Germinal center (tissue), 1 donor: ENCODE data around the gene TMEM63A.
"Not testable (repeated sequence)": the region's sequence is repeated elsewhere in the genome, so short reads cannot be mapped to it uniquely, and the experiment has no call there.

Experiments
- DNase-seq: peaks from one replicate; pipeline ENCODE4 v3.0.0; 2012; ENCODE audit warnings: mixed read lengths, low spot score

Gene TMEM63A

DNA sequence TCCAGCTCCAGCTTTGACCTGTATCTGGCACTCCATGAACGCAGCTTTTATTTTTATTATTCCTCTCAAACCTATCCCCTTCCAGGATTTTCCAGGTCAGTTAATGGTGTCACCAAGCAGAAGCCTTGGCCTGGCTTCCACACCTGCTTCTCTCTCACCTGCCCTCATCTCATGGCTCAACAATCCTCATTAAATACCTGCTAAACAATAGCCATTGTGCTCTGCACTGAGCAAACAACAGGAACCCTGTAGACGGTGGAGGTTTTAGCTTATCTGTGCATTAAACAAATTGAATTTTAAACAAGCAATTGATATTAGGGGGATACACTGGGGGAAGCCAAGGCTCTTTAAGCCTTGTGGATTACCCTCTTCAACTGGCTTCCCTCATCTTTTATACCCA is 26.6 kb upstream of the TMEM63A start:
- DNase-seq, result no peak

DNA sequence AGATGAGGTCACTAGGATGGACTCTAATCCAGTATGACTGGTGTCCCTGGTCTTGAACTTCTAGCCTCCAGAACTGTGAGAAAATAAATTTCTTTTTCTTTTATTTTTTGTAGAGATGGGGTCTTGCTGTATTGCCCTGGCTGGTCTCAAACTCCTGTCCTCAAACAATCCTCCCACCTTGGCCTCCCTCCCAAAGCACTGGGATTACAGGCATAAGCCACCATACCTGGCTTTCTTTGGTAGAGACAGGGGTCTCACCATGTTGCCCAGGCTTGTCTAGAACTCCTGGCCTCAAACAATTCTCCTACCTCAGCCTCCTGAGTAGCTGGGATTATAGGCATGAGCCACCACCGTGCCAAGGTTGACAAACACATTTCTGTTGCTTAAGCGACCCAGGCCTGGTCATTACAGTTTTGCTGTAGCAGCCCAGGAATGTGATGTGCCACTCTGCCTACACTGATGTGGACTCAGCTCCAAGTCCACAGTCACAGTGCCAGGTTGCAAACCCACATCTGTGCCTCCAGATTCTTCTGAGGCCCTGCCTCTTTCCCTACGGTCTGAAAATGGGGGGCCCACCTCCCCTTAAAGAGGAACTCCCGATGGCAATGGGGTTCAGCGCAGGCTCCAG is 25.9 kb upstream of the TMEM63A start:
- no peak for DNase-seq

DNA sequence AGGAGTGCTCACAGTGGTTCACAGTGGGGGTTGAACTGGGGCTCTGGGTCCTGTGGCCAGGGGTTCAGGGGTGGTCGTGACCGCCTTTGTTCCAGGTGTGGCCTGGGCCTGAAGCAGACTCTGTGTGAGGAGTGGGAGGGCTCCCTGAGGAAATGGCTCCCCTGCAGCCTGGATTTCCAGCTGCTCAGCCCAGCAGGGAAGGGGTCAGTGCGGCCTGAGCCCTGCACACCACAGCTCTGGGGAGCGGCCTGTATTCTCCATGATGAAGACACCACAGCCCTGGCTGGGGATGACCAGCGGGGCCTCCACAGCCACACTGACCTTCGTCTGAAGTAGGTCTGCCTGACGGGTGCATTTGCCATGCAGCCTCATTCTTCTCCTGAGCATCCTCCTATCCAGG is 25.2 kb upstream of the TMEM63A start:
- no peak for DNase-seq

GRCh38 chr1:225906467-225906866 is 24.3 kb upstream of the TMEM63A start:
- no peak for DNase-seq

DNA sequence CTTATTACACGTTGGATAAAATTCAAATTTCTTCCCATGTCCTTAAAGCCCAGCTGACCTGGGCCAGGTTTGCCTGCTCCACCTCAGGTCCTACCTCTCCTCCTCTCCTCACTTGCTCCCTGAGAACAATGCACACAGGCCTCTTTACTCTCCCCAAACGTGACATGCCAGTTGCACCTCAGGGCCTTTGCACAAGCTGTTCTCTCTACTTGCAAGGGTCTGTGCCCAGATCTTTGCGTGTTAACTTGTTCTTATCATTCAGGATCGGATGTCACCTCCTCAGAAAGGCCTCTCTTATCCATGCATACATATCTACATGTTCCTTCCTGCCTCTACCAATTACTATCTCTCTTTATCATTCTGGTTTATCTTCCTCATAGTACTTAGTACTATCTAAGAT is 21.4 kb upstream of the TMEM63A start:
- no peak for DNase-seq

DNA sequence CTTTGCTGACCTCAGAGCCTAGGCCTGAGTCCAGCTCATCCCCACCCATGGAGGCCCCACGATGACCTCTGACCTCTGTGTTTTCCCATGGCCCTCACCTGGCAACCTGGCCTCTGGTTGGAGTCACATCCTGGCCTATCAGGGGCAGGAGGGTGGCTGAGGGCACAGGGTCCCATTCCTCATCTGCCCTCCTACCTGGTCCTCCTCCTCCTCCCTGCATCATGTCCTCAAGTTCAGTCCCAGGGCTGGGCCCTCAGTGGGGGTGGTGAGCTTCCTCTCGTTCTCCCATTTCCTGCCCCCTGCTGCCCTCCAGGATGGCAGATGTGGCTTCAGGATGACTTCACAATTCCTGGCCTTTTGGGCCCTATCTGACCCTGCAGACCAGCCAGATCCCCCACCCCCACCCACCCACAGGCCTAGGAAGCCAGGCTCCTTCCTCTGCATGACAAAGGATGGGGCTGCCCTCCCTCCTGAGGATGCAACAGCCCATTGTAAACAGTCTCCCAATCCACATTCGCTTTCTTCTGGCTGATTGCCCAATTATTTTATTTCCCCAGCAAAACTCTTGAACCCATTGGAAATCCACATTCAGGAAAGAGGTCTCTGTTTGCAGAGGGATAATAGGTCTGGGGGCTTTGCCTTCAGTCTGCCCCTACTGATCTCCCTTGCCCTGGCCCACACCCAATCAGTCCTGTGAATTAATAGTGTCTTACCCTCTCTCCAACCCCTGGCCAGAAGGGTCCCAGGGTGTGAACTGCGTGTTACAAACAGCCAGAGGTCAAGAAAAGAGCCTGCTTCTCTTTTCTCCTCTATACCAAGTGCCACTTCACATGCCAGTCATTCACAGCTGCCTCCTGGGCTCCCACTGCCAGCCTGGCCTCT is 17.1 kb upstream of the TMEM63A start:
- no peak for DNase-seq

GRCh38 chr1:225897595-225898514 is 15.7 kb upstream of the TMEM63A start:
- DNase-seq, result peak; percentile 34

DNA sequence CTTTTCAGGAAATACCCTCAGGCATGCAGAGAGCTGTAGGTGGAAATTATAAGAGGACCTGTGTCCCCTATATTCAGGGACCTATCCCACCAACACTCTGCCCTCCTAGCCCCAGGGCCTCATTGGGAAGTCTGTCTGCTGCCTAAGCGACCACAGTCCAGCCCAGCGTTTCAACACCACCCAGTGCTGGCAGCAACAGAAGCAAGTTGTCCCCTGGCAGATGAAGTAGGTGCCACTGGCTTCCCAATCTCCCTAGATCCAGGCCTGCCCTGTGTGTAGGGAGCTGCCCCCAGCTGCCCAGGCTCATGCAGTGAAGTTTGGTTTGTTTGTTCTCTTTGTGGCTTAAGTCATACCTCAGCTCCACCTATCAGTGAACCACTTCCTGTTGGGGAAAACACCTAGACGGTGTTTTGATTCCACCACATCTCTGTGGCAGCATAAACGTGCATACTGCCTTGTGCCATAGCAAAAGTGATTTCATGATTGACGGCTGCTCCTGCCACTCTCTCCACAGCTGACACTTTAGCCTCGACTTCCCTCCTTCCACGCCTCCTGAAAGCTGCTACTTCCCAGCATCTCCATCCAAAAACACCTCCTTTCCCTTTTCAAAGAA is 14.9 kb upstream of the TMEM63A start:
- peak; percentile 89 for DNase-seq

GRCh38 chr1:225896494-225896893 is 14.3 kb upstream of the TMEM63A start:
- no peak for DNase-seq

- DNase-seq, result no peak
Observed at GRCh38 chr1:225892307-225892706, 10.1 kb upstream of the TMEM63A start.

GRCh38 chr1:225891229-225891972 is 9.2 kb upstream of the TMEM63A start:
- DNase-seq, result no peak

DNA sequence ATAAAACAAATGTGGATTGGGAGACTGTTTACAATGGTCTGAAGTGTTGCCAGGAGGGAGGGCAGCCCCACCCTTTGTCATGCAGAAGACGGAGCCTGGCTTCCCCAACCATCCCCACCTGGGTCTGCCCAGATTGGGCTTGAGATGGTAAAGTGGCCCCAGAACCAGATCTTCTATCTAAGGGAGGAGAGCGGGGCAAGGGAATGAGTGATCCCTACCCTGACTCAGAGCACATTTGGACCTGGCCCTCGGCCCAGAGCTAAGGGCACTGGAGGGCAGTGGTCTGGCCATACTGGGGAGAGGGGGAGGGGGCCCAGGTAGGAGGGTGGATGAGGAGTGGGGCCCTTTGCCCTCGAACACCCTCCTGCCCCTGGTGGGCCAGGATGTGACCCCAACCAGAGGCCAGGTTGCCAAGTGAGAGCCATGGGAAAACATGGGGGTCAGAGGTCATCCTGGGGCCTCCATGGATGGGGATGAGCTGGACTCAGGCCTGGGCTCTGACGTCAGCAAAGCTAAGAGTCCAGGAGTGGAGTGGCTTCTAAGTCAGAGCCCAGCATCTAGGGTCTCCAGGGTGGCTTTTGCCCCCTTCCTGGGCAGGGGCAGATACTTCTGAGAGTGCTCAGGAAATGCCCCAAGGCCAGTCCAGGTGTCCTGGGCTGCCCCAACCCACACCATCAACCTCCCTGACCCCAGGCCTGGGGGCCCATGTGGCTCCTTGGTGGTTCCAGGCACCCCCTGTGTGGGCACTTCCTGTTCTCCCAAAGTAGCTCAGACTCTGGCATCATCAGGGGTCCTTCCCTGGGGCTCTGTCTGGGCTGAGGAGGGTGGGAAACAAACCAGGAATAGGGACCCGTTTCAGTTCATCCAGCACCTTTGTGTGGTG is 8.4 kb upstream of the TMEM63A start:
- DNase-seq, result no peak

GRCh38 chr1:225889743-225890142 is 7.6 kb upstream of the TMEM63A start:
- DNase-seq, result no peak

- DNase-seq, result no peak
Observed at GRCh38 chr1:225888898-225889601, 6.9 kb upstream of the TMEM63A start, which contains the start of gene LEFTY1. Gene LEFTY1, minus strand, starts transcription at chr1:225889146. Its CDS starts 80 bp downstream, at chr1:225889066.

- DNase-seq, result no peak
Observed at GRCh38 chr1:225888289-225888897, 6.2 kb upstream of the TMEM63A start.

DNA sequence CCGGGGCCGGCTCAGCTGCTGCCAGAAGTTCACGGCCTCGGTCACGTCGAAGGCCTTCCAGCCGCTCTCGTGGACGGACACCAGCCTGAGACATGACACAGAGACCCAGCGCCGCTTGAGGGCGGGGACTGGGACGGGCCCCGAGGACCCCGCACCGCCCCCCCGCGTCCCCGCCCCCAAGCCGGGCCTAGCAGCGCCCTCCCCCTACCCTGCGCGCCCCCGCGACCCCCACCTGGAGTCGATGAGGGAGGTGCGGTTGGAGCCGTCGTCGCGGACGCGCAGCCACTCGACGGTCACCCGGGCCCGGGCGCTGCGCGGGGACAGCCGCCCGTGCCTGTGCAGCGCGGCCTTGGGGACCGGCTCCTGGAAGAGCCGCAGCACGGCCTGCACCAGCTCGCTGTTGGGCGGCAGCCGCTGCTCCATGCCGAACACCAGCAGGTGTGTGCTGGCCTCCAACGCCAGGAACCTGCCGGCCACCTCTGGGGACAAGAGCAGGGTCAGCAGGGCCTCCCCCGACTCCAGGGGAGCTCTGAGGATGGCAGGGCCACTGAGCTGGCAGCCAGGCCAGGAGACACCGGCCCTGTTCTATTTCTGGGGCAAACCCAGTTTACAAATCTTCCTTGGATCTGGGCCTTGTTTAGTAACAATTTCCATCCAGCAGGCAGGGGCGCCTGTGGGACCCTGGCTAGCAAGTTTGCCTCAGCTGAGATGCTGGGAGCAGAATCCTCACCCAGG is 5.5 kb upstream of the TMEM63A start:
- not testable (repeated sequence) for DNase-seq

DNA sequence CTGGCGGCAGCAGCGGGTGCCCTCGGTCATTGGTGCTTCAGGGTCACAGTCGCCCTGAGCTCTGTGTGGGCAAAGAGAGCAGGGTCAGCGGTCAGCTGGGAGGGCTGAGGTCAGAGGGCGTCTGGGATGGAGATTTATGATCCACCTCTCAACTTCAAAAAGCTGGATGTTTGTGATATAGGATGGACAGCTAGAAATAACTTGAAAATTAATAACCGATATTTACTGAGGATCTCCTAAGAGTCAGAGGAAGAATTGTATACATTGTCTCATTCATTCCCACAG is 4.8 kb upstream of the TMEM63A start:
- no peak for DNase-seq

DNA sequence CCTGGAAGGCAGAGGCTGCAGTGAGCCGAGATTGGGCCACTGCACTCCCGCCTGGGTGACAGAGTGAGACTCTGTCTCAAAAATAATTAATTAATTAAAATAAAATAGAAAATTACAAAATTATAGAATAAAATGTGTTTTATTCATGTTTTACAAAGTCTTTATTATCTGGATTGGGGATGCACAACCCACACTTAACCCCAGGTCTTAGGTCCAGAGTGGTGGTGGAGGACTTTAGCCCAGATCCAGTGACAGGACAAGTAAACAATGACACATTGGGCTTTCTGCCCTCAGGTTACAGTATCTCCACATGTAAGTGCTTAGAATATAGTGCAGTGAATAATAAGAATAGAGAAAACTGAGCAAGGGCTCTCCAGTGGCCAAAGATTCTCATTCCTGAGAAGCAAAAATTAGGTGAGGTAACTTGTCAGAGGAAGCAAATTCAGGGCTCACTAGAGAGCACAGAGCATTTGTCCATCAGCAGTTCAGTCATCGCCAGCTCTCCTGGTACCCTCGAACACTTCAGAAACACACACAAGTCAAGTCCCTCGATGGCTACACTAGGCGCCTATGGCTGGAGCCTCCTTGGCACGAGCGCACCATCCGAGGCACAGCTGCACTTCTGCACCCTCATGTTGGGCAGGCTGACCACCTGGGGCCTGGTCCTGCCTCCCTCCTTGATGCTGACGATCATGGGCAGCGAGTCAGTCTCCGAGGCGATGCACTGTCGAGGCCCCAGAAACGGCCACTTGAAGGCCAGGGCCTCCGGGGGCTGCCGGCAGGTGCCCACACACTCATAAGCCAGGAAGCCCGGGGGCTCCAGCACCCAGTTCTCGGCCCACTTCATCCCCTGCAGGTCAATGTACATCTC is 4.2 kb upstream of the TMEM63A start:
- no peak for DNase-seq
